GM12891 (cell line): ENCODE measurements around the gene PLD1.

Source experiments
- DNase-seq: peaks from one replicate; pipeline ENCODE4 v3.0.0; 2011; ENCODE audit warnings: low spot score; ENCODE audit not compliant: insufficient read length
- FAIRE-seq: peaks from 2 replicates; lab custom pipeline; 2011; peaks lifted over from hg19 to GRCh38; lab: Jason Lieb, UNC
- PAX5 ChIP-seq: IDR thresholded peaks from 2 replicates; pipeline ENCODE4 v1.6.1; 2011; ENCODE audit warnings: low read length, moderate library complexity, mild to moderate bottlenecking; ENCODE audit not compliant: insufficient read depth, severe bottlenecking
- POLR2A ChIP-seq: IDR thresholded peaks from 2 replicates; pipeline ENCODE4 v1.6.1; 2011; ENCODE audit warnings: low read depth, low read length, control low read depth
- POLR2AphosphoS5 ChIP-seq: IDR thresholded peaks from 2 replicates; pipeline ENCODE4 v1.6.1; 2011; ENCODE audit warnings: low read depth, low read length, control low read depth
- POU2F2 ChIP-seq: IDR thresholded peaks from 2 replicates; pipeline ENCODE4 v1.6.1; 2011; ENCODE audit warnings: low read depth, mild to moderate bottlenecking, control low read depth, low read length, moderate library complexity
- SPI1 ChIP-seq: IDR thresholded peaks from 2 replicates; pipeline ENCODE4 v1.6.1; 2011; ENCODE audit warnings: low read depth, low read length, control low read depth
- TAF1 ChIP-seq: IDR thresholded peaks from 2 replicates; pipeline ENCODE4 v1.6.1; 2011; ENCODE audit warnings: low read depth, low read length, control low read depth

PLD1 gene

DNA sequence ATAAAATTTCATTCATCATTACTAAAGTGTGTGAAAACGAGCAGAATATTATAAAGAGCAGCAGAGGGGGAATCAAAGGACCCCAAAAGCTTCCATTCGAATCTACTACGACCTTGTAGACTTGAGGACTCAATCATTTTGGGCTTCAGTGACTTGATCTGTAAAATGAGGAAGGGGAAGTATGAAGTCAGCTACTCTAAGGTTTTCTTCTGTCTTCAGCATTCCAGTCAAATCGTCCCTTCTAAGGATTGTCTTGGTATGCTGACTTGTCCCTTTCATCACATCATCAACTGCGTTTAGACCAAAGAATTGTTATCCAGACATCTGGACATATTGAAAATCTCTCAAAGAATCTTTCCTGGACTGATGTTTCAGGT lies 44.8 kb downstream of the PLD1 start:
- FAIRE-seq = no peak
- peak; percentile 29 for TF ChIP-seq SPI1
- no peak for TF ChIP-seq POU2F2

DNA sequence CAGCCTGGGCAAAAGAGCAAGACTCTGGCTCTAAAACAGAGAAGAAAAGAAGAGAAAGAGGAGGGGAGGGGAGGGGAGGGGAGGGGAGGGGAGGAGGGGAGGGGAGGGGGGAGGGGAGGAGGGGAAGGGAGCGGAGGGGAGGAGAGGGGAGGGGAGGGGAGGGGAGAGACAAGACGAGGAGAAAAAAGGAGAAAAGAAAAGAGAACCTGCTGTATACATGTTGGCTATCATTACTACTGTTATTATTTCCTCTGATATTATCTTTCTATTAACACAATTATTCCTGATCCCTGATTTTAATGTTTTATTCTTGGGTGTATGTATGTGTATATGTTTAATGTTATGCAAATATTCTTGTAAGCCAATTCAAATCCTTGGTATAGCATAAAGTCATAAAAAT lies 46.9 kb downstream of the PLD1 start:
- no peak for DNase-seq
- FAIRE-seq = no peak
- TF ChIP-seq TAF1 = no peak
- no peak for TF ChIP-seq PAX5
- TF ChIP-seq POLR2A = no peak
- TF ChIP-seq POLR2AphosphoS5 = no peak
- no peak for TF ChIP-seq SPI1
- no peak for TF ChIP-seq POU2F2

More for the DNA sequence above, 44.8 kb downstream of the PLD1 start:
- no peak for DNase-seq

DNA sequence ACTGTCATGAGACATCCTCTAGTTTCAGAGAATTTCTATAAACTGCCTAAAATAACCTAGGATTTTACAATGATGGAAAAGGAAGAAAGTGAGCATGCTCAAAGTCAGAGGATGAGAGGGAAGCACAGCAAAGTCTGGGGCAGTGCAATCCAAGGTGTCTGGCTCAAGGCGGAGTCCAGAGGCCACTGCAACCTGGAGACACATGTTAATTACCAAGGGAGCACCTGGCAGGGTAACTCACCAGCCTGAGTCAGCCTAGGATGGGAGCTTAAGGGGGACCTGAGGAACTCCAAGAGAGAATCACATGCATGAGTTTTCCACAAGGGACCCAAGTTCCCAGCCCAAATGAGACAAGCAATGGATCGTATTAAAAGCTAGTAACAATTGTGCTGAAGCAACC lies 49.8 kb downstream of the PLD1 start:
- FAIRE-seq (no peak), DNase-seq (no peak)
- TF ChIP-seq POLR2A = no peak
- no peak for TF ChIP-seq SPI1
- TF ChIP-seq POLR2AphosphoS5 = no peak
- no peak for TF ChIP-seq PAX5
- TF ChIP-seq POU2F2 = no peak

DNA sequence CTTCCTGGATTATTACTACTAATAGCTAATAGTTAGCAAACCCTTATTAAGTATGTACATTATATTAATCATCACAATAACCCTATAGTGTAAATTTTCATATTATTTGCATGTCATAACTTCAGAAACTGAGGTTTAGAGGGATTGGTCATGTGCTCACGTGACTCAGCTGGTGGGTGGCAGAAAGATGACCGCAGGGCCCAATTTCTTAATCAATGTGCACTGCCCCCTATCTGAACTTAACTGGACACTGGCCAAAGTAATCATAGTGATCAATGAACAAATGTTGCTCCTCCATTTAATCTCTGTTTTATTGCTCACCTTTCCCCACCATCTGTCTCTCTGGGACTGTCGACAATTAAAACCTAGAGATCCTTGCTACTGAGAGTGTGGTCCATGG lies 52.2 kb downstream of the PLD1 start:
- FAIRE-seq (no peak), DNase-seq (no peak)
- TF ChIP-seq PAX5 = no peak
- no peak for TF ChIP-seq SPI1
- no peak for TF ChIP-seq TAF1
- no peak for TF ChIP-seq POU2F2

DNA sequence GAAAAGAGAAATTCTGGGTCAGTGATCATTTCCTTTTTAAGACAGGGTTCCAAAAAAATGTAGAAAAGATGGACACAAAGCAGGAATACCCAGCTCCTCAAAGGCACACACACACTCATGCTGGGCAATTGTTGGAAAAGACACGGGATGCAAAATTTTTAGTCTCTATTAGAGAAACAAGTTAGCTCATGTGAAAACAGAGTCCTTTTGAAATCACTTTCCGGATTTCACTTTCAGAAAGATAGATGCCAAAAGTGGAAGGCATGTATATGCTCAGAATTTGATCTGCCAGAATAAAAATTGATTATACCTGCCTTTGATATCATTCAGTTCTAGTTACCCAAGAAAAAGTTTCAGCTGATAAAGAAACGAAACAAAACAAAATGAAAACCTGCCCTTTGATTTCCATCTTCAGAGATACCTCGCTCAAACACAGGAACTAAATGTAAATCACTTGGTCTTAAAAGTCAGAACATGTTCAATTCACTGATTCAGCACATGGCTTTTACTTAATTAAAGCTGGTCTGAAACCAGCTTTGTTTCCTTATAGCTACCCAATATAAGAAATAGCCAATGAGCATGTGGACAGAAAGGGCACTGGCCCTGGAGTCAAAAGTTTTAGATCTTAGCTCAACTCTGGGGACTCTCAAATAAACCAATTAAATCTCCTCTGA lies 52.8 kb downstream of the PLD1 start:
- DNase-seq = no peak
- no peak for FAIRE-seq
- TF ChIP-seq TAF1 = no peak
- TF ChIP-seq POLR2A = no peak
- TF ChIP-seq POU2F2 = no peak
- TF ChIP-seq SPI1 = no peak
- no peak for TF ChIP-seq PAX5
- TF ChIP-seq POLR2AphosphoS5 = no peak

DNA sequence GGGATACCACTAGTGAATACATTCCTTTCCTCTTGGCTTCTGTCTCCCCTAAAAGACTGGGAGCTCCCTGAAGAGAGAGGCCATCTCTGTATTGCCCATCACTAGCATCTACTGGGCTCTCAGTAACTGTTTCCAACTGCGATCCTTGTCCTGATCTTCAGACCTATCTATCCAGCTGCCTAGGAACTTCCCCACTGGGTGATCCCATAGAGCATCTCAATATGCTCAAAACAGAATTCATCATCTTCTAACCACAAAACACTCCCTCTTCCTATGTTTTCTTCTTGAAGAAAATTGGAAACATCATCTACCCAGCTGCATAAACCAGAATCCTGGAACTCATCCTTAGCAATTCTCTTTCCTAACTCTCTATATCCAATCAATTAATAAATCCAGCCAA lies 54.6 kb downstream of the PLD1 start:
- DNase-seq (no peak), FAIRE-seq (no peak)
- TF ChIP-seq PAX5 = no peak
- TF ChIP-seq POLR2A = no peak
- TF ChIP-seq TAF1 = no peak
- no peak for TF ChIP-seq POU2F2
- no peak for TF ChIP-seq POLR2AphosphoS5
- no peak for TF ChIP-seq SPI1

DNA sequence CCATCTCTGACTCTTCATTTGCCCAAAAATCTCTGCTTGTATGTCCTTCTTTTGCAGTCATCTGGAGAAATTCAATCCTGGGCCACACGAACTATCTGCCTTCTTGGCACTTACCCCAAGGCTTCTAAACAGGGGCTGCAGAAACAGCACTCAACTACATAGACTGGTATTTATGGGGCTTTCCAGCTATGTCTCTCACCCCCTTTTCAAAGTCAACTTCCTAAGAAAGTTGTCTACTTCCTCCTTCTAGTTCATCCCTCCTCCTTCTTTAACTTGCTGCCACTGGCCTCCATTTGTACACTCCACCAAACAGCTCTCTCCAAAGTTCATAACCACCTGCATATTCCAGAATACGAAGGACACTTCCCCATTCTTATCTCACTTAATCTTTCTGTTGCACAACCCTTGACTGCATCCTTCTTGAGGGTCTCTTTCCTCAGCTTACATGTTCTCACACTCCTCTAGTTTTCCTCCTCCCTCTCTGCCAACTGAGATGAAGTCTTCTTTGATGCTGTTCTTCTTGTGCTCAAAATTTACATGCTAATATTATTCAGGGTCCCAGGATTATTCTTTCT lies 55.2 kb downstream of the PLD1 start:
- DNase-seq = no peak
- TF ChIP-seq PAX5 = no peak
- TF ChIP-seq SPI1 = 0 out of 2 replicates have a peak, but pooled peaks have one; percentile 18
- FAIRE-seq = no peak

DNA sequence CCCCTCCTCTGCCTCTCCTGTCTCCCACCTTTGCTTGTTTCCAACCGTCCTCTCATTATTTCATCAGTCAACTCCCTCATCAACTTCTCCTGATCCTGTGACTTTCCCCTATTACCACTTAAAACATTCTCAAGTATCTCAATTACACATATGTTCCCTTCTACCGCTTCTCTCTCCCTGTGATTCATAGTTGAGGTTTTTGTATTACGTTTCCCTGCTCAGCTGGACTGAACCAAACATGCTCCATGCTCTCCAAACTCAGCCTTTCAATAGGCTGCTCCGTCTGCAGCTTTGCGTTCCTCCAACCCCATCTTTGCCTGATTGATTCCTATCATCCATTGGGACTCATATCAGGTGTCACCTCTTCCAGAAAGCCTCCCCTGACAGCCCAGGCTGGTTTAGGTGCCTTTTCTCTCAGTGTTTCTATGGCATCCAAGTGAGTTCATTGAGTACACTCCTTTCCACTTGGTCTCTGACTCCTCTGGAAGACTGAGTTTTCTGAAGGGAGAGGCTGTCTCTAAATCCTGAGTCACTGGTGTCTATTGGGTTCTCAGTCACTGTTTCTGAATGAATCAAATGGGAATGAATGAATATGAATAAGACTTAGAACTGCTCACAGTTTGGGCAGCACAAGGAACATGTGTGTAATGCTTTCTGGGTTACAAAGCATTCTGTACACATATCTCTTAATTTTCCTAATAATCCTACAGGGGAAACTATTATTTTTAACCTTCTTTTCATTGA lies 56.4 kb downstream of the PLD1 start:
- TF ChIP-seq SPI1 = no peak
- TF ChIP-seq PAX5 = no peak
- TF ChIP-seq TAF1 = no peak
- TF ChIP-seq POLR2A = no peak
- no peak for TF ChIP-seq POU2F2
- TF ChIP-seq POLR2AphosphoS5 = no peak
- no peak for FAIRE-seq
- no peak for DNase-seq

DNA sequence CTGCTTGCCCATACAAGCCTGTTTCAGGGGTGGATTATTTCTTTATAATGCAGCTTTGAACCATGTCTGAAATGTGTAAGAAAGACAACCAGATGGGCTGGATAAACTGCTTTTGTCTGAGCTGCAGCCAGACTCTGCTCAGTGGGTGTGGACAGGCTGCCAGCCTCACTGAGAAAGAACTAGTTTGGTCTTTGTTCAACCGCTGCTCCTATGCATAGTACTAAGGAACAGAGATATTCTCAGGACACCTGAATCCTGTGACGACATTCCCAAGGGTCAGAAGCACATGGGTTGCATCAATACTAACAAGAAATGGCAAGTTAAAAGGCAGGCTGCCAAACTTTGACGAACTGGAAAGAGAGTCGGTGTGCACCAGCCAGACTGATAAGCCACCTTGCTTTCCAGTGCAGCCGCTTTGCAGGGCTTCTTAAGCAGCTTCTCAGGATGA lies 57.2 kb downstream of the PLD1 start:
- FAIRE-seq (no peak), DNase-seq (no peak)
- TF ChIP-seq PAX5 (no peak), POLR2A (no peak), POU2F2 (no peak), SPI1 (no peak), POLR2AphosphoS5 (no peak), TAF1 (no peak)
